WTC11 (cell line): ENCODE data around the gene LIPT1. TPM values are rescaled to one million over a fixed set of nuclear protein-coding genes. Genes with fewer than 3 reads are reported as not detected.

Experiments used
- ATAC-seq: fragments of 200-7000 bp; cut with Tn5 transposase; 2 replicates; pipeline ENCODE4 v1.10.0; 2021; ENCODE audit warnings: mild to moderate bottlenecking, moderate library complexity
- CTCF ChIA-PET: fragments of 300-600 bp; sonication (Branson Sonifier 250); formaldehyde crosslinking; loops from one replicate; lab custom pipeline; 2021; ENCODE audit warnings: antibody characterized with exemption; lab: Charles Lee
- POLR2A ChIA-PET: fragments of 350-600 bp; sonication (Branson Sonifier 250); formaldehyde crosslinking; loops from one replicate; lab custom pipeline; 2021; ENCODE audit warnings: antibody characterized with exemption; lab: Charles Lee
- DNase-seq: peaks from one replicate; pipeline ENCODE4 v3.0.0; 2021; ENCODE audit warnings: low spot score
- H3K27ac Mint-ChIP-seq: 2 replicates; pipeline ENCODE4 v1.8.0; 2021; ENCODE audit warnings: mixed read lengths
- H3K27me3 Mint-ChIP-seq: 2 replicates; pipeline ENCODE4 v1.8.0; 2021; ENCODE audit warnings: low read depth, mild to moderate bottlenecking, moderate library complexity, mixed read lengths
- H3K36me3 Mint-ChIP-seq: 2 replicates; pipeline ENCODE4 v1.8.0; 2021; ENCODE audit warnings: mixed read lengths
- H3K4me1 Mint-ChIP-seq: 2 replicates; pipeline ENCODE4 v1.8.0; 2022; ENCODE audit warnings: mixed read lengths
- H3K4me3 Mint-ChIP-seq: 2 replicates; pipeline ENCODE4 v1.8.0; 2021; ENCODE audit warnings: mild to moderate bottlenecking, moderate library complexity, mixed read lengths
- H3K9me3 Mint-ChIP-seq: 2 replicates; pipeline ENCODE4 v1.8.0; 2021; ENCODE audit warnings: mixed read lengths
- GRHL2 ChIP-seq: fragments of 250-450 bp; sonication (Bioruptor Pico); IDR thresholded peaks from 2 replicates; pipeline ENCODE4 v1.8.0; 2022; ENCODE audit warnings: mild to moderate bottlenecking, moderate library complexity; ENCODE audit not compliant: insufficient replicate concordance, severe bottlenecking
- ZNF138 ChIP-seq: sonication (generic); formaldehyde crosslinking; conservative IDR thresholded peaks from 2 replicates; pipeline ENCODE4 v1.8.1; 2022; ENCODE audit warnings: mild to moderate bottlenecking, moderate library complexity, missing genetic modification reagents
- ZNF416 ChIP-seq: fragments of 250-450 bp; sonication (Bioruptor Pico); IDR thresholded peaks from 2 replicates; pipeline ENCODE4 v1.9.0; 2021; ENCODE audit warnings: mild to moderate bottlenecking, inconsistent platforms
- total RNA-seq: library from RNA; stranded (reverse); gene quantifications from 3 replicates; pipeline ENCODE4 v1.2.3, GENCODE V29; 2021
- TF ChIP-seq, protein P1 (sequence below): sonication (generic); formaldehyde crosslinking; IDR thresholded peaks from 2 replicates; pipeline ENCODE4 v1.8.1; 2023; ENCODE audit warnings: mild to moderate bottlenecking, missing genetic modification reagents, moderate library complexity
- TF ChIP-seq, protein P2 (sequence below): sonication (generic); formaldehyde crosslinking; IDR thresholded peaks from 2 replicates; pipeline ENCODE4 v1.8.1; 2022; ENCODE audit warnings: mild to moderate bottlenecking, missing genetic modification reagents, moderate library complexity, borderline replicate concordance
- TF ChIP-seq, protein P3 (sequence below): fragments of 250-450 bp; sonication (Bioruptor Pico); conservative IDR thresholded peaks from 2 replicates; pipeline ENCODE4 v1.9.0; 2021; ENCODE audit warnings: mild to moderate bottlenecking
- TF ChIP-seq, protein P4 (sequence below): sonication (generic); formaldehyde crosslinking; IDR thresholded peaks from 2 replicates; pipeline ENCODE4 v1.8.0; 2022; ENCODE audit warnings: mild to moderate bottlenecking, missing genetic modification reagents
- TF ChIP-seq, protein P5 (sequence below): sonication (generic); formaldehyde crosslinking; IDR thresholded peaks from 2 replicates; pipeline ENCODE4 v1.8.1; 2022; ENCODE audit warnings: mild to moderate bottlenecking, moderate library complexity, missing genetic modification reagents
- TF ChIP-seq, protein P6 (sequence below): sonication (generic); formaldehyde crosslinking; IDR thresholded peaks from 2 replicates; pipeline ENCODE4 v1.8.0; 2022; ENCODE audit warnings: mild to moderate bottlenecking, missing genetic modification reagents
- TF ChIP-seq, protein P7 (sequence below): sonication (generic); formaldehyde crosslinking; IDR thresholded peaks from 2 replicates; pipeline ENCODE4 v1.8.0; 2023; ENCODE audit warnings: mild to moderate bottlenecking, missing genetic modification reagents
- TF ChIP-seq, protein P8 (sequence below): fragments of 250-450 bp; sonication (Bioruptor Pico); IDR thresholded peaks from 2 replicates; pipeline ENCODE4 v1.9.0; 2021; ENCODE audit warnings: mild to moderate bottlenecking, borderline replicate concordance

The LIPT1 gene
- total RNA-seq, 1 experiment from 2014 or later, result 9.7 TPM

DNA sequence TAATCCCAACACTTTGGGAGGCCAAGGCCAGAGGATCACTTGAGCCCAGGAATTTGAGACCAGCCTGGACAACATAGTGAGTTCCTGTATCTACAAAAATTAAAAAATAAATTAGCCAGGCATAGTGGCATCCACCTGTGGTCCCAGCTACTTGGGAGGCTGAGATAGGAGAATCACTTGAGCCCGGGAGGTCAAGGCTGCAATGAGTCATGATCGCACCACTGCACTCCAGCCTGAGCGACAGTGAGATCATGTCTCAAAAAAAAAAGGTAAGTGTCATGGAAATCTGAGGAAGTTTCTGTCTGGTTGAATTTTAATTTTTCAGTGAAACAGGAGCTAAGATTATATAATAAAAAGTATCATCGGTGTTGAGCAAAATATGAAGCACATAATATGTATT, 15.8 kb upstream of the LIPT1 start (continued):
- TF ChIP-seq, protein P1, sequence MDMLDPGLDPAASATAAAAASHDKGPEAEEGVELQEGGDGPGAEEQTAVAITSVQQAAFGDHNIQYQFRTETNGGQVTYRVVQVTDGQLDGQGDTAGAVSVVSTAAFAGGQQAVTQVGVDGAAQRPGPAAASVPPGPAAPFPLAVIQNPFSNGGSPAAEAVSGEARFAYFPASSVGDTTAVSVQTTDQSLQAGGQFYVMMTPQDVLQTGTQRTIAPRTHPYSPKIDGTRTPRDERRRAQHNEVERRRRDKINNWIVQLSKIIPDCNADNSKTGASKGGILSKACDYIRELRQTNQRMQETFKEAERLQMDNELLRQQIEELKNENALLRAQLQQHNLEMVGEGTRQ, result no peak
- TF ChIP-seq, protein P2, sequence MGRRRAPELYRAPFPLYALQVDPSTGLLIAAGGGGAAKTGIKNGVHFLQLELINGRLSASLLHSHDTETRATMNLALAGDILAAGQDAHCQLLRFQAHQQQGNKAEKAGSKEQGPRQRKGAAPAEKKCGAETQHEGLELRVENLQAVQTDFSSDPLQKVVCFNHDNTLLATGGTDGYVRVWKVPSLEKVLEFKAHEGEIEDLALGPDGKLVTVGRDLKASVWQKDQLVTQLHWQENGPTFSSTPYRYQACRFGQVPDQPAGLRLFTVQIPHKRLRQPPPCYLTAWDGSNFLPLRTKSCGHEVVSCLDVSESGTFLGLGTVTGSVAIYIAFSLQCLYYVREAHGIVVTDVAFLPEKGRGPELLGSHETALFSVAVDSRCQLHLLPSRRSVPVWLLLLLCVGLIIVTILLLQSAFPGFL (CRISPR knock-in tag), result no peak
- TF ChIP-seq, all 79 proteins: peak for 0

DNA sequence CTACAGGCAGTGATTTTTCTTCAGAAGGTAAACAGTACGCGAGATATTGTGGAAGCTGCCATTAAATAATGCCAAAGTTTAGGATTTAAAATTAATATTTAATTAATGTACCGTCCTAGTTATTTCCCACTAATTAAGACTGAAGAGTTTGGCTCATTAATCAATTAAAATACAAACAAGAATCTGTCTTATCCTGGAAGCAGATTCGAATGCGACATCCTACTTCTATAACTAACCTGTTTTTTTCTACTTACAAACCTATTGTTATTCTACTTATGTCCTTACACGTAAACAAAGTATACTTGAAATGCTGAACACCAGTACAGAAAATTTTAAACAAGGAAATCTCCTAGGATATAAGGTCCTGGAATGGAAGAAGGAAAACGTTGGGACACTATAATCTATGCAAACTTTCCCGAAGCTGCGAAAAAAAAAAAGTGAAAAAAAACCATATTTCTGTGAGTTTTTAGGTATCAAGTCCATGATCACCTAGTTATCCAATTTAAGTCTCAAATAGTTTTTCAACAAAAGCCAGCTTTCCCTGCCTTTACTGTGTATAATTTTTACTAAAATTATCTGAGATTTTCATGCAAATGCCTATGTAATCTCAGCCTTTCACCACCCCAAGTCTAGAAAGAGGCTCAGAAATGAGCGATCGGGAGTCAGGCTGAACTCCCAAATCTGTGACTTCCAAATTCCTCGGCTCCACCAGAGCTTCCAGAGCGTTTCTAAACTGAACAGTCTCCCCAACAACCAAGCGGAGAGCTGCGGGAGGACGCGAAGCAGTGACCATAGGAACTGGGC, 14.5 kb upstream of the LIPT1 start:
- Mint-ChIP-seq H3K27me3 (peaks cover 14% of the 10 kb centered on the region), H3K9me3 (peaks cover 28% of the 10 kb centered on the region), H3K27ac (peak overlapping the region; percentile 79), H3K36me3 (peaks cover 36% of the 10 kb centered on the region), H3K4me1 (peaks cover 16% of the 10 kb centered on the region), H3K4me3 (peak overlapping the region; percentile 93)
- ATAC-seq (no peak), DNase-seq (no peak)
- ChIA-PET POLR2A (interaction anchor here (0.9 to 2.3 kb wide), 3 partner anchors 14 to 197 kb away, joined by 5 to 18 read pairs (median 9); partner anchors contain the start of genes EIF5B, LIPT1, MITD1 and MRPL30), CTCF (interaction anchor here (0.8 to 2.2 kb wide), 7 partner anchors 15 to 506 kb away, joined by 3 to 9 read pairs (median 4); partner anchors contain the start of genes LIPT1 and TSGA10)
- no peak for TF ChIP-seq ZNF416 (CRISPR knock-in tag)
- TF ChIP-seq, protein P3, sequence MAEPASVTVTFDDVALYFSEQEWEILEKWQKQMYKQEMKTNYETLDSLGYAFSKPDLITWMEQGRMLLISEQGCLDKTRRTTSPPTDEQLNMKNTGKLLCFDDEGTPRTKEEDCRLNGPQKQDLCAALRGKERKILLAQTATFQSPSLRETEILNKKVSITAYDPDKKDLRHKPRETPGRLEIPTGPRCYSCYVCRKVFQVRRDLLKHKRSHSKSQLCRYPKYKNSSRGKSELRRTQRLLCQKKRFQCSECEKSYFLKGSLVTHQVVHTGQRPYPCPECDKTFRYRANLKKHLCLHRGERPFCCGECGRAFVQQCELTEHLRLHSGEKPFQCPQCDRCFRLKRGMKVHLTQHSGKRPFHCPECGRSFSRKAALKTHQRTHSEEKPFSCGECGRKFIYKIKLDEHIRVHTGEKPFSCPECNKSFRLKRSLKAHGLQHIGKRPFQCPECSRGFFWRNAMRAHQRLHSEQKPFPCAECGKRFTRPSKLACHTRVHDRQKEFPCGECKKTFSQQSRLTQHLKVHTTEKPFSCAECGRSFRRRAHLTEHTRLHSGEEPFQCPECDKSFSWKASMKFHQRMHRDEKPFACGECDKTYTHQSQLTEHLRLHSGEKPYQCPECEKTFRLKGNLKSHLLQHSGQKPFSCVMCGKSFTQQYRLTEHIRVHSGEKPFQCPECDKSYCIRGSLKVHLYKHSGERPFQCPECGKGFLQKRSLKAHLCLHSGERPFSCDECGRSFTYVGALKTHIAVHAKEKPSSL (CRISPR knock-in tag), result no peak
- TF ChIP-seq GRHL2, result no peak
- TF ChIP-seq, protein P4, sequence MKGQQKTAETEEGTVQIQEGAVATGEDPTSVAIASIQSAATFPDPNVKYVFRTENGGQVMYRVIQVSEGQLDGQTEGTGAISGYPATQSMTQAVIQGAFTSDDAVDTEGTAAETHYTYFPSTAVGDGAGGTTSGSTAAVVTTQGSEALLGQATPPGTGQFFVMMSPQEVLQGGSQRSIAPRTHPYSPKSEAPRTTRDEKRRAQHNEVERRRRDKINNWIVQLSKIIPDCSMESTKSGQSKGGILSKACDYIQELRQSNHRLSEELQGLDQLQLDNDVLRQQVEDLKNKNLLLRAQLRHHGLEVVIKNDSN (CRISPR knock-in tag), result no peak
- TF ChIP-seq, protein P5, sequence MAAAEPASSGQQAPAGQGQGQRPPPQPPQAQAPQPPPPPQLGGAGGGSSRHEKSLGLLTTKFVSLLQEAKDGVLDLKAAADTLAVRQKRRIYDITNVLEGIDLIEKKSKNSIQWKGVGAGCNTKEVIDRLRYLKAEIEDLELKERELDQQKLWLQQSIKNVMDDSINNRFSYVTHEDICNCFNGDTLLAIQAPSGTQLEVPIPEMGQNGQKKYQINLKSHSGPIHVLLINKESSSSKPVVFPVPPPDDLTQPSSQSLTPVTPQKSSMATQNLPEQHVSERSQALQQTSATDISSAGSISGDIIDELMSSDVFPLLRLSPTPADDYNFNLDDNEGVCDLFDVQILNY, result no peak
- TF ChIP-seq, protein P6, sequence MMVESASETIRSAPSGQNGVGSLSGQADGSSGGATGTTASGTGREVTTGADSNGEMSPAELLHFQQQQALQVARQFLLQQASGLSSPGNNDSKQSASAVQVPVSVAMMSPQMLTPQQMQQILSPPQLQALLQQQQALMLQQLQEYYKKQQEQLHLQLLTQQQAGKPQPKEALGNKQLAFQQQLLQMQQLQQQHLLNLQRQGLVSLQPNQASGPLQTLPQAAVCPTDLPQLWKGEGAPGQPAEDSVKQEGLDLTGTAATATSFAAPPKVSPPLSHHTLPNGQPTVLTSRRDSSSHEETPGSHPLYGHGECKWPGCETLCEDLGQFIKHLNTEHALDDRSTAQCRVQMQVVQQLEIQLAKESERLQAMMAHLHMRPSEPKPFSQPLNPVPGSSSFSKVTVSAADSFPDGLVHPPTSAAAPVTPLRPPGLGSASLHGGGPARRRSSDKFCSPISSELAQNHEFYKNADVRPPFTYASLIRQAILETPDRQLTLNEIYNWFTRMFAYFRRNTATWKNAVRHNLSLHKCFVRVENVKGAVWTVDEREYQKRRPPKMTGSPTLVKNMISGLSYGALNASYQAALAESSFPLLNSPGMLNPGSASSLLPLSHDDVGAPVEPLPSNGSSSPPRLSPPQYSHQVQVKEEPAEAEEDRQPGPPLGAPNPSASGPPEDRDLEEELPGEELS (CRISPR knock-in tag), result no peak
- TF ChIP-seq ZNF138 (CRISPR knock-in tag), result no peak
- TF ChIP-seq, protein P7, sequence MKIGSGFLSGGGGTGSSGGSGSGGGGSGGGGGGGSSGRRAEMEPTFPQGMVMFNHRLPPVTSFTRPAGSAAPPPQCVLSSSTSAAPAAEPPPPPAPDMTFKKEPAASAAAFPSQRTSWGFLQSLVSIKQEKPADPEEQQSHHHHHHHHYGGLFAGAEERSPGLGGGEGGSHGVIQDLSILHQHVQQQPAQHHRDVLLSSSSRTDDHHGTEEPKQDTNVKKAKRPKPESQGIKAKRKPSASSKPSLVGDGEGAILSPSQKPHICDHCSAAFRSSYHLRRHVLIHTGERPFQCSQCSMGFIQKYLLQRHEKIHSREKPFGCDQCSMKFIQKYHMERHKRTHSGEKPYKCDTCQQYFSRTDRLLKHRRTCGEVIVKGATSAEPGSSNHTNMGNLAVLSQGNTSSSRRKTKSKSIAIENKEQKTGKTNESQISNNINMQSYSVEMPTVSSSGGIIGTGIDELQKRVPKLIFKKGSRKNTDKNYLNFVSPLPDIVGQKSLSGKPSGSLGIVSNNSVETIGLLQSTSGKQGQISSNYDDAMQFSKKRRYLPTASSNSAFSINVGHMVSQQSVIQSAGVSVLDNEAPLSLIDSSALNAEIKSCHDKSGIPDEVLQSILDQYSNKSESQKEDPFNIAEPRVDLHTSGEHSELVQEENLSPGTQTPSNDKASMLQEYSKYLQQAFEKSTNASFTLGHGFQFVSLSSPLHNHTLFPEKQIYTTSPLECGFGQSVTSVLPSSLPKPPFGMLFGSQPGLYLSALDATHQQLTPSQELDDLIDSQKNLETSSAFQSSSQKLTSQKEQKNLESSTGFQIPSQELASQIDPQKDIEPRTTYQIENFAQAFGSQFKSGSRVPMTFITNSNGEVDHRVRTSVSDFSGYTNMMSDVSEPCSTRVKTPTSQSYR, result no peak
- TF ChIP-seq, protein P8, sequence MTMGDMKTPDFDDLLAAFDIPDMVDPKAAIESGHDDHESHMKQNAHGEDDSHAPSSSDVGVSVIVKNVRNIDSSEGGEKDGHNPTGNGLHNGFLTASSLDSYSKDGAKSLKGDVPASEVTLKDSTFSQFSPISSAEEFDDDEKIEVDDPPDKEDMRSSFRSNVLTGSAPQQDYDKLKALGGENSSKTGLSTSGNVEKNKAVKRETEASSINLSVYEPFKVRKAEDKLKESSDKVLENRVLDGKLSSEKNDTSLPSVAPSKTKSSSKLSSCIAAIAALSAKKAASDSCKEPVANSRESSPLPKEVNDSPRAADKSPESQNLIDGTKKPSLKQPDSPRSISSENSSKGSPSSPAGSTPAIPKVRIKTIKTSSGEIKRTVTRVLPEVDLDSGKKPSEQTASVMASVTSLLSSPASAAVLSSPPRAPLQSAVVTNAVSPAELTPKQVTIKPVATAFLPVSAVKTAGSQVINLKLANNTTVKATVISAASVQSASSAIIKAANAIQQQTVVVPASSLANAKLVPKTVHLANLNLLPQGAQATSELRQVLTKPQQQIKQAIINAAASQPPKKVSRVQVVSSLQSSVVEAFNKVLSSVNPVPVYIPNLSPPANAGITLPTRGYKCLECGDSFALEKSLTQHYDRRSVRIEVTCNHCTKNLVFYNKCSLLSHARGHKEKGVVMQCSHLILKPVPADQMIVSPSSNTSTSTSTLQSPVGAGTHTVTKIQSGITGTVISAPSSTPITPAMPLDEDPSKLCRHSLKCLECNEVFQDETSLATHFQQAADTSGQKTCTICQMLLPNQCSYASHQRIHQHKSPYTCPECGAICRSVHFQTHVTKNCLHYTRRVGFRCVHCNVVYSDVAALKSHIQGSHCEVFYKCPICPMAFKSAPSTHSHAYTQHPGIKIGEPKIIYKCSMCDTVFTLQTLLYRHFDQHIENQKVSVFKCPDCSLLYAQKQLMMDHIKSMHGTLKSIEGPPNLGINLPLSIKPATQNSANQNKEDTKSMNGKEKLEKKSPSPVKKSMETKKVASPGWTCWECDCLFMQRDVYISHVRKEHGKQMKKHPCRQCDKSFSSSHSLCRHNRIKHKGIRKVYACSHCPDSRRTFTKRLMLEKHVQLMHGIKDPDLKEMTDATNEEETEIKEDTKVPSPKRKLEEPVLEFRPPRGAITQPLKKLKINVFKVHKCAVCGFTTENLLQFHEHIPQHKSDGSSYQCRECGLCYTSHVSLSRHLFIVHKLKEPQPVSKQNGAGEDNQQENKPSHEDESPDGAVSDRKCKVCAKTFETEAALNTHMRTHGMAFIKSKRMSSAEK (CRISPR knock-in tag), result no peak
